Left lung (tissue), 10 donors: Measurements from ENCODE around the gene ANKRD12. TPM values are rescaled to one million over a fixed set of nuclear protein-coding genes. Genes with fewer than 3 reads are reported as not detected.

ENCODE experiments used
- ATAC-seq: fragments of 200-7000 bp; cut with Tn5 transposase; one replicate; pipeline ENCODE4 v1.9.1; 2020; ENCODE audit warnings: moderate library complexity
- DNase-seq, 4 donors: peaks; one replicate each; pipeline ENCODE4 v3.0.0-alpha.2; 2013 to 2020
- H3K27ac ChIP-seq, 2 donors: fragments of 200-600 bp; sonication (generic) in 1 of 2; one replicate each; pipeline versions ENCODE4 v1.5.0 to v1.8.0; 2020 to 2021
- H3K27me3 ChIP-seq, 2 donors: fragments of 200-600 bp; sonication (generic) in 1 of 2; one replicate each; pipeline versions ENCODE4 v1.5.0 to v1.8.0; 2020 to 2021
- H3K36me3 ChIP-seq, 2 donors: fragments of 200-600 bp; sonication (generic) in 1 of 2; one replicate each; pipeline versions ENCODE4 v1.5.0 to v1.8.0; 2020 to 2021
- H3K4me1 ChIP-seq, 2 donors: fragments of 200-600 bp; one replicate each; pipeline ENCODE4 v1.8.0; 2021
- H3K4me3 ChIP-seq, 2 donors: fragments of 200-600 bp; sonication (generic) in 1 of 2; one replicate each; pipeline versions ENCODE4 v1.5.0 to v1.8.0; 2020 to 2021; ENCODE audit warnings: mild to moderate bottlenecking in 1 of 2
- H3K9me3 ChIP-seq, 2 donors: fragments of 200-600 bp; sonication (generic) in 1 of 2; one replicate each; pipeline versions ENCODE4 v1.5.0 to v1.8.0; 2020 to 2021
- CTCF ChIP-seq, 2 donors: fragments of 200-600 bp; sonication (generic) in 1 of 2; IDR thresholded peaks; one replicate each; pipeline versions ENCODE4 v1.5.0 to v1.8.0; 2021; ENCODE audit warnings: antibody characterized with exemption in 2 of 2
- intact Hi-C, 2 donors: fragments of 100-400 bp; cut with DNase I; formaldehyde crosslinking; loops; one replicate each; pipeline versions ENCODE4 v1.11.2 to v1.14.2; 2022
- polyA plus RNA-seq, 6 donors: library from polyadenylated mRNA; unstranded; fragments of 120-200 nt; gene quantifications; one replicate each; pipeline ENCODE4 v1.2.1, GENCODE V29; 2013; ENCODE audit not compliant: insufficient read length in 6 of 6
- total RNA-seq, 2 donors: library from RNA; stranded (reverse); fragmentation: NEBNext Ultra II Directional; extraction: Animal tissue kit (Norgen Biotek cat#: 25700); gene quantifications; one replicate each; pipeline ENCODE4 v1.2.1, GENCODE V29; 2021
- donor health status: DM: no; HTN: yes; CAD: no.
- donor health status: DM: no; HTN: no; CAD: no.

ANKRD12 gene
- total and polyA plus RNA-seq, 8 donors: 20.0 to 64.3 (median 31.4) TPM

GRCh38 chr18:9102508-9103375 is 33.8 kb upstream of the ANKRD12 start, which contains the start of gene NDUFV2:
NDUFV2 (plus strand) TSS chr18:9102699; CDS start chr18:9102744, 45 bp downstream.
- Histone ChIP-seq H3K27ac (peak within 1 kb of the TSS; percentile 99), H3K4me3 (peak within 1 kb of the TSS; percentile 65 to 84), H3K27me3 (no peaks in the 10 kb centered on the region), H3K9me3 (no peaks in the 10 kb centered on the region), H3K4me1 (peaks cover 31 to 52% of the 10 kb centered on the region in 2 donors), H3K36me3 (no peaks in the 10 kb centered on the region)
- peak; percentile 98 for ATAC-seq
- DNase-seq: peak; percentile 95 to 100 (median 98)
- intact Hi-C loops: no loop called here
- no peak for TF ChIP-seq CTCF (IDR thresholded peaks at IDR 0.05)

GRCh38 chr18:9103376-9103873 is 33.2 kb upstream of the ANKRD12 start:
- H3K9me3 ChIP-seq: no peaks in the 10 kb centered on the region
- H3K36me3 ChIP-seq: no peaks in the 10 kb centered on the region
- peak overlapping the region; percentile 65 to 84 for H3K4me3 ChIP-seq
- TF ChIP-seq CTCF (IDR thresholded peaks at IDR 0.05): no peak
- peak; percentile 41 for ATAC-seq
- peak in 1 of 4 donors; percentile 36 for DNase-seq
- no peaks in the 10 kb centered on the region for H3K27me3 ChIP-seq
- intact Hi-C loops: no loop called here
- H3K27ac ChIP-seq: peak overlapping the region; percentile 99
- H3K4me1 ChIP-seq: peaks cover 31 to 59% of the 10 kb centered on the region in 2 donors

- intact Hi-C loops: no loop called here
- TF ChIP-seq CTCF (IDR thresholded peaks at IDR 0.05): no peak
- DNase-seq: no peak
- Histone ChIP-seq H3K36me3 (no peaks in the 10 kb centered on the region), H3K9me3 (no peaks in the 10 kb centered on the region), H3K27me3 (no peaks in the 10 kb centered on the region), H3K27ac (peak overlapping the region; percentile 99), H3K4me3 (peak overlapping the region; percentile 65 to 84), H3K4me1 (peaks cover 37 to 68% of the 10 kb centered on the region in 2 donors)
- no peak for ATAC-seq
These were observed 32.2 kb upstream of the ANKRD12 start for GRCh38 chr18:9104244-9104901.

GRCh38 chr18:9105420-9105819 is 31.2 kb upstream of the ANKRD12 start:
- DNase-seq (no peak), ATAC-seq (no peak)
- Histone ChIP-seq H3K36me3 (no peaks in the 10 kb centered on the region), H3K4me3 (peak overlapping the region in 1 of 2 donors; percentile 84), H3K27me3 (no peaks in the 10 kb centered on the region), H3K9me3 (no peaks in the 10 kb centered on the region), H3K27ac (peak overlapping the region; percentile 21 to 99), H3K4me1 (peaks cover 46 to 79% of the 10 kb centered on the region in 2 donors)
- intact Hi-C loops: no loop called here
- TF ChIP-seq CTCF (IDR thresholded peaks at IDR 0.05): no peak

GRCh38 chr18:9106094-9106493 is 30.5 kb upstream of the ANKRD12 start:
- no peak for DNase-seq
- no peak for TF ChIP-seq CTCF (IDR thresholded peaks at IDR 0.05)
- Histone ChIP-seq H3K4me3 (peak overlapping the region in 1 of 2 donors; percentile 10), H3K9me3 (no peaks in the 10 kb centered on the region), H3K36me3 (no peaks in the 10 kb centered on the region), H3K27me3 (no peaks in the 10 kb centered on the region), H3K27ac (peak overlapping the region in 1 of 2 donors; percentile 21), H3K4me1 (peaks cover 48 to 85% of the 10 kb centered on the region in 2 donors)
- ATAC-seq: no peak
- intact Hi-C loops: no loop called here
